Activated T-cell treated with anti-CD3 and anti-CD28 coated beads for 24 hours (primary cell): Measurements from ENCODE around the gene SCAMP2.

Experiments
- DNase-seq: peaks from one replicate; pipeline ENCODE4 v3.0.0-alpha.2; 2020; ENCODE audit warnings: low read depth

SCAMP2 gene

GRCh38 chr15:74857671-74858368 is 15.3 kb downstream of the SCAMP2 start:
- no peak for DNase-seq

- no peak for DNase-seq
These were observed 16.0 kb downstream of the SCAMP2 start for GRCh38 chr15:74857082-74857655.

GRCh38 chr15:74856537-74856936 is 16.6 kb downstream of the SCAMP2 start:
- no peak for DNase-seq

- DNase-seq, result no peak
These were observed 17.3 kb downstream of the SCAMP2 start for GRCh38 chr15:74855857-74856256.

- no peak for DNase-seq
These were observed 18.6 kb downstream of the SCAMP2 start for GRCh38 chr15:74854453-74855022.

GRCh38 chr15:74851960-74852359 is 21.2 kb downstream of the SCAMP2 start:
- DNase-seq, result no peak

GRCh38 chr15:74850393-74850792 is 22.8 kb downstream of the SCAMP2 start:
- no peak for DNase-seq

GRCh38 chr15:74847432-74847831 is 25.7 kb downstream of the SCAMP2 start:
- DNase-seq, result no peak

- DNase-seq, result no peak
These were observed 27.6 kb downstream of the SCAMP2 start for GRCh38 chr15:74845581-74845980.

GRCh38 chr15:74845208-74845568 is 28.0 kb downstream of the SCAMP2 start:
- DNase-seq, result peak; percentile 47

GRCh38 chr15:74844319-74845207 is 28.6 kb downstream of the SCAMP2 start:
- no peak for DNase-seq

- no peak for DNase-seq
These were observed 29.3 kb downstream of the SCAMP2 start for GRCh38 chr15:74843891-74844299.

- no peak for DNase-seq
These were observed 29.7 kb downstream of the SCAMP2 start for GRCh38 chr15:74843445-74843828.

GRCh38 chr15:74842581-74843444 is 30.4 kb downstream of the SCAMP2 start, which contains the start of gene ULK3:
Gene ULK3 (minus strand): TSS chr15:74843156. CDS start chr15:74843105, 51 bp downstream.
- DNase-seq, result peak; percentile 90

GRCh38 chr15:74841891-74842373 is 31.2 kb downstream of the SCAMP2 start:
- no peak for DNase-seq

- no peak for DNase-seq
These were observed 32.1 kb downstream of the SCAMP2 start for GRCh38 chr15:74840851-74841775.

- DNase-seq, result no peak
These were observed 33.4 kb downstream of the SCAMP2 start for GRCh38 chr15:74839526-74840395.

- no peak for DNase-seq
These were observed 34.2 kb downstream of the SCAMP2 start for GRCh38 chr15:74838746-74839525.

- no peak for DNase-seq
These were observed 35.0 kb downstream of the SCAMP2 start for GRCh38 chr15:74838137-74838516.
